Mesenchymal stem cell (in vitro differentiated cells and primary cell): Measurements from ENCODE around the gene SYCP1.

Experiments
- DNase-seq: peaks from one replicate; pipeline ENCODE4 v3.0.0-alpha.2; 2013
- H2AFZ ChIP-seq: one replicate; pipeline ENCODE4 v1.6.1; 2013; ENCODE audit warnings: low read depth, mild to moderate bottlenecking, control low read depth, inconsistent platforms, low read length, moderate library complexity
- H2AK5ac ChIP-seq: 2 replicates; pipeline ENCODE4 v1.6.1; 2013; ENCODE audit warnings: low read length, moderate library complexity, mild to moderate bottlenecking, inconsistent platforms; ENCODE audit not compliant: severe bottlenecking
- H2BK120ac ChIP-seq: one replicate; pipeline ENCODE4 v1.6.1; 2013; ENCODE audit warnings: low read depth, mild to moderate bottlenecking, inconsistent platforms, low read length, moderate library complexity
- H2BK12ac ChIP-seq, 2 experiments: one replicate each; pipeline ENCODE4 v1.6.1; 2013; ENCODE audit warnings: inconsistent platforms in 2 of 2, low read length in 2 of 2, mild to moderate bottlenecking in 2 of 2, moderate library complexity in 2 of 2, control low read depth in 1 of 2
- H2BK15ac ChIP-seq: one replicate; pipeline ENCODE4 v1.6.1; 2013; ENCODE audit warnings: mild to moderate bottlenecking, low read depth, inconsistent platforms; ENCODE audit not compliant: poor library complexity, severe bottlenecking
- H2BK5ac ChIP-seq: 2 replicates; pipeline ENCODE4 v1.6.1; 2013; ENCODE audit warnings: low read depth, mild to moderate bottlenecking, low read length, control low read depth, inconsistent platforms; ENCODE audit not compliant: poor library complexity, severe bottlenecking
- H3K14ac ChIP-seq, 2 experiments: one replicate each; pipeline ENCODE4 v1.6.1; 2013; ENCODE audit warnings: inconsistent platforms in 2 of 2, low read length in 2 of 2, control low read depth in 1 of 2, mild to moderate bottlenecking in 1 of 2, moderate library complexity in 1 of 2
- H3K18ac ChIP-seq, 2 experiments: one replicate each; pipeline ENCODE4 v1.6.1; 2013; ENCODE audit warnings: inconsistent platforms in 2 of 2, low read length in 2 of 2, control low read depth in 1 of 2, low read depth in 1 of 2, mild to moderate bottlenecking in 1 of 2
- H3K23ac ChIP-seq, 2 experiments: one replicate each; pipeline ENCODE4 v1.6.1; 2013; ENCODE audit warnings: inconsistent platforms in 2 of 2, low read length in 2 of 2, mild to moderate bottlenecking in 2 of 2, moderate library complexity in 2 of 2, control low read depth in 1 of 2
- H3K27ac ChIP-seq: 2 replicates; pipeline ENCODE4 v1.5.1; 2013; ENCODE audit warnings: mild to moderate bottlenecking, moderate library complexity, low read length, control low read depth, inconsistent platforms; ENCODE audit not compliant: poor library complexity, severe bottlenecking
- H3K27me3 ChIP-seq, 2 experiments: 2 replicates each; pipeline versions ENCODE4 v1.6.1 to v1.7.0; 2013; ENCODE audit warnings: low read length in 2 of 2, mild to moderate bottlenecking in 2 of 2, moderate library complexity in 2 of 2, control low read depth in 1 of 2, inconsistent platforms in 1 of 2; ENCODE audit not compliant: control insufficient read depth in 1 of 2, insufficient read depth in 1 of 2
- H3K36me3 ChIP-seq, 2 experiments: 2 replicates each; pipeline versions ENCODE4 v1.6.1 to v1.7.0; 2013; ENCODE audit warnings: low read length in 2 of 2, control low read depth in 1 of 2, inconsistent platforms in 1 of 2, low read depth in 1 of 2, mild to moderate bottlenecking in 1 of 2; ENCODE audit not compliant: insufficient read depth in 2 of 2, control insufficient read depth in 1 of 2
- H3K4ac ChIP-seq, 2 experiments: one replicate each; pipeline ENCODE4 v1.6.1; 2013; ENCODE audit warnings: inconsistent platforms in 2 of 2, low read length in 2 of 2, mild to moderate bottlenecking in 2 of 2, moderate library complexity in 2 of 2, control low read depth in 1 of 2, low read depth in 1 of 2
- H3K4me1 ChIP-seq: 2 replicates; pipeline ENCODE4 v1.6.1; 2013; ENCODE audit warnings: low read depth, low read length, control low read depth; ENCODE audit not compliant: control insufficient read depth, insufficient read depth
- H3K4me2 ChIP-seq: 2 replicates; pipeline ENCODE4 v1.6.1; 2013; ENCODE audit warnings: low read length, mild to moderate bottlenecking, inconsistent platforms; ENCODE audit not compliant: poor library complexity, severe bottlenecking
- H3K4me3 ChIP-seq, 2 experiments: 2 replicates each; pipeline versions ENCODE4 v1.5.1 to v1.7.0; 2013; ENCODE audit warnings: low read length in 2 of 2, mild to moderate bottlenecking in 2 of 2, control low read depth in 1 of 2, low read depth in 1 of 2; ENCODE audit not compliant: insufficient read depth in 1 of 2
- H3K79me1 ChIP-seq: replicated peaks from 2 replicates; pipeline ENCODE4 v1.6.1; 2013; ENCODE audit warnings: mild to moderate bottlenecking, control low read depth, low read length, inconsistent platforms; ENCODE audit not compliant: poor library complexity, severe bottlenecking
- H3K9ac ChIP-seq: 2 replicates; pipeline ENCODE4 v1.7.0; 2013; ENCODE audit warnings: mild to moderate bottlenecking, low read length, moderate library complexity
- H3K9me3 ChIP-seq: 2 replicates; pipeline ENCODE4 v1.7.0; 2013; ENCODE audit warnings: mild to moderate bottlenecking, low read length; ENCODE audit not compliant: control insufficient read depth
- H4K8ac ChIP-seq: one replicate; pipeline ENCODE4 v1.6.1; 2013; ENCODE audit warnings: inconsistent platforms, mild to moderate bottlenecking, low read length, moderate library complexity
- H4K91ac ChIP-seq: one replicate; pipeline ENCODE4 v1.6.1; 2013; ENCODE audit warnings: mild to moderate bottlenecking, low read length, inconsistent platforms
- WGBS: methylation state at CpG from one replicate; pipeline ENCODE4 v1.1.7; 2013; ENCODE audit warnings: mixed read lengths; 5-methylcytosine and 5-hydroxymethylcytosine counted together

The SYCP1 gene

DNA sequence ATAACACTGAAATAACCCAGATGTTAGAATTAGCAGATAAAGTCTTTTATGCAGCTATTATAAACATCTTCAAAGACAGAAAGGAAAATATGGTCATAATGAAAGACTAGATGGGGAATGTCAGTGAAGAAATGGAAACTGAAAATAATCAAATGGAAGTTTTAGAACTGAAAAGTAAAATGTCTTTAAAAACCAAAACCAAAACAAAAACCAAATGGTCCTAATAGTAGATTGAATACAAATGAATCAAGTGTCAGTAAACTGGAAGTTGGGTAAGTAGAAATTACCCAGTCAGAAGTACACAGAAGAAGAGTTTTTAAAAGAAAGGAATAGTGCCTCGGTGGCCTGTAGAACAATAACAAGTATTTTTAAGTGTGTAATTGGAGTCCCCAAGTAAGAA, 72.7 kb downstream of the SYCP1 start:
- Histone ChIP-seq H2AFZ (no peak overlapping the region), H3K14ac (no peak overlapping the region), H3K9me3 (no peaks in the 10 kb centered on the region), H3K23ac (no peak overlapping the region), H3K9ac (no peak overlapping the region), H3K36me3 (no peaks in the 10 kb centered on the region), H2BK5ac (no peak overlapping the region), H2BK12ac (no peak overlapping the region), H4K8ac (no peak overlapping the region), H3K4me2 (no peak overlapping the region), H3K4me1 (no peaks in the 10 kb centered on the region), H3K27me3 (no peaks in the 10 kb centered on the region), H3K4ac (no peak overlapping the region), H2BK120ac (no peak overlapping the region), H3K79me1 (no peaks in the 10 kb centered on the region), H4K91ac (no peak overlapping the region), H2AK5ac (no peak overlapping the region), H2BK15ac (no peak overlapping the region), H3K18ac (no peak overlapping the region), H3K27ac (no peak overlapping the region), H3K4me3 (no peak overlapping the region)
- 81% methylated on average over 1 of the region's 1 CpG for WGBS
- no peak for DNase-seq

DNA sequence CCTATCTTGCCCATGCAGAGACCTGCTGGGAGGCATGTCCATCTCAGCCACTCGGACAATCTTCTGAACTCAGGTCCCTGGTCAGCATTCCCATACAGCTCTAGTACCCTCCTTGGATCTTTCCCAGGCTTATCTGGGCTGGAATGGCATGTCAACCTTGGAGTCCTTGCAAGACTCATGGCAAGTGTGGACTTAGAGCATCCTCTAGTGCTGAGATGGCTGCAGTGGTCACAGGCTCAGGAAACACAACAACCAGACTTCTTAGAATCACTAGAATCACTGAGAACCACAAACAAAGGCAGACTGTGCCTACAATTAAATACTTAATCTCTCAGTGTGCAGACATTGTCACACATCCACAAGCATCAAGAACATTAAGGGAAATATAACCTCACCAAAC, 101.9 kb downstream of the SYCP1 start:
- Histone ChIP-seq H3K4me3 (no peak overlapping the region), H3K23ac (no peak overlapping the region), H3K27ac (no peak overlapping the region), H2BK15ac (no peak overlapping the region), H4K91ac (no peak overlapping the region), H3K9ac (no peak overlapping the region), H2BK5ac (no peak overlapping the region), H3K4me2 (no peak overlapping the region), H3K79me1 (no peaks in the 10 kb centered on the region), H3K14ac (no peak overlapping the region), H2BK12ac (no peak overlapping the region), H2AK5ac (no peak overlapping the region), H3K9me3 (no peaks in the 10 kb centered on the region), H2AFZ (no peak overlapping the region), H3K27me3 (peaks cover 7 to 20% of the 10 kb centered on the region in 2 experiments), H2BK120ac (no peak overlapping the region), H3K4me1 (no peaks in the 10 kb centered on the region), H4K8ac (no peak overlapping the region), H3K36me3 (no peaks in the 10 kb centered on the region), H3K4ac (no peak overlapping the region), H3K18ac (no peak overlapping the region)
- WGBS: 100% methylated on average over 1 of the region's 1 CpG
- peak; percentile 11 for DNase-seq

DNA sequence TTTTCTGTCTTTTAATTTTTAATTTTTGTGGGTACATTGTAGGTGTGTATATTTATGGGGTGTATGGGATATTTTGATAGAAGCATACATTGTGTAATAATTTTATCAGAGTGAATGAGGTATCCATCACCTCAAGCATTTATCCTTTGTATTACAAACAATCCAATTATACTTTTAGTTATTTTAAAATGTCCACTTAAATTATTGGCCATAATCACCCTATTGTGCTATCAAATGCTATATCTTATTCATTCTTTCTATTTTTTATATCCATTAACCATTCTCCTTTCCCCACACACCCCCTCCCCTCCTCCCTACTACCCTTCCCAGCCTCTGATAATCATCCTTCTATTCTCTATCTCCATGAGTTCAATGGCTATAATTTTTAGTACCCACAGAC, 104.8 kb downstream of the SYCP1 start:
- no peak overlapping the region for H4K91ac ChIP-seq
- no peak for DNase-seq
- no peak overlapping the region for H3K4me2 ChIP-seq
- no peak overlapping the region for H4K8ac ChIP-seq
- H3K36me3 ChIP-seq: no peaks in the 10 kb centered on the region
- H3K27ac ChIP-seq: no peak overlapping the region
- H3K4ac ChIP-seq: no peak overlapping the region
- H2BK120ac ChIP-seq: no peak overlapping the region
- no peaks in the 10 kb centered on the region for H3K4me1 ChIP-seq
- H3K9ac ChIP-seq: no peak overlapping the region
- H3K79me1 ChIP-seq: no peaks in the 10 kb centered on the region
- no peaks in the 10 kb centered on the region for H3K9me3 ChIP-seq
- peaks cover 7 to 20% of the 10 kb centered on the region in 2 experiments for H3K27me3 ChIP-seq
- H2BK15ac ChIP-seq: no peak overlapping the region
- no peak overlapping the region for H3K4me3 ChIP-seq
- H2BK5ac ChIP-seq: no peak overlapping the region
- H3K18ac ChIP-seq: no peak overlapping the region
- no peak overlapping the region for H2BK12ac ChIP-seq
- no peak overlapping the region for H2AK5ac ChIP-seq
- H3K23ac ChIP-seq: no peak overlapping the region
- H3K14ac ChIP-seq: no peak overlapping the region
- no peak overlapping the region for H2AFZ ChIP-seq

DNA sequence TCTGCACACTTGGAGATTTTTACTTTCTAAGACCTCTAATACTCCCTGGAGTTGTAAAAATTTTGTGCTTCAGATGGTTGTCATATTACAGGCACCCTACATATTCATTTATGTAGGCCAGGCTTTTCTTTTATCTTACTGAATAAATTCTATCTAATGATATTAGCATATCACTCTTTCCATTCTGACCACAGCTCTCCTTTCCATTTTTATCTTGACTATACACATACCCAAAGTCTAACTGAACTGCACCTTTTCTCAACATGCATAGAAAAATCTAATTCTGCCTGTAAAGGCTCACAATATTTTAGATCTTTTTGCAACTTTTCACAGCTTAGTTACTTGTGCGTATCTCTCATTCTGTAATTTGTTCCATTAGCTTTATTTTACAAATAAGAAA, 122.2 kb downstream of the SYCP1 start:
- H4K91ac ChIP-seq: no peak overlapping the region
- H3K27me3 ChIP-seq: no peaks in the 10 kb centered on the region
- no peak overlapping the region for H2AK5ac ChIP-seq
- no peak overlapping the region for H2AFZ ChIP-seq
- H3K18ac ChIP-seq: no peak overlapping the region
- H3K4me2 ChIP-seq: no peak overlapping the region
- no peak overlapping the region for H3K14ac ChIP-seq
- no peak overlapping the region for H2BK15ac ChIP-seq
- no peak overlapping the region for H3K23ac ChIP-seq
- no peaks in the 10 kb centered on the region for H3K36me3 ChIP-seq
- H3K79me1 ChIP-seq: no peaks in the 10 kb centered on the region
- peaks cover 5% of the 10 kb centered on the region for H3K9me3 ChIP-seq
- no peak overlapping the region for H2BK12ac ChIP-seq
- no peak overlapping the region for H2BK120ac ChIP-seq
- no peak for DNase-seq
- H2BK5ac ChIP-seq: no peak overlapping the region
- no peak overlapping the region for H3K4me3 ChIP-seq
- H3K4me1 ChIP-seq: no peaks in the 10 kb centered on the region
- H3K4ac ChIP-seq: no peak overlapping the region
- WGBS: no CpG with 5 or more reads among the region's 1 CpG
- H3K27ac ChIP-seq: no peak overlapping the region
- no peak overlapping the region for H4K8ac ChIP-seq
- no peak overlapping the region for H3K9ac ChIP-seq
